HUDEP-2 (cell line): ENCODE results near the gene FAM124B.
A peak's percentile ranks its signal among the peaks of the same experiment; 100 is the strongest.

Source experiments
- DNase-seq, 76 experiments: peaks; one replicate each; lab custom pipeline; 2025; ENCODE audit not compliant: unreplicated experiment in 76 of 76; lab: John Stamatoyannopoulos, UW

FAM124B gene

GRCh38 chr2:224347176-224348051, 54.5 kb downstream of the FAM124B start:
- no peak for DNase-seq

DNA sequence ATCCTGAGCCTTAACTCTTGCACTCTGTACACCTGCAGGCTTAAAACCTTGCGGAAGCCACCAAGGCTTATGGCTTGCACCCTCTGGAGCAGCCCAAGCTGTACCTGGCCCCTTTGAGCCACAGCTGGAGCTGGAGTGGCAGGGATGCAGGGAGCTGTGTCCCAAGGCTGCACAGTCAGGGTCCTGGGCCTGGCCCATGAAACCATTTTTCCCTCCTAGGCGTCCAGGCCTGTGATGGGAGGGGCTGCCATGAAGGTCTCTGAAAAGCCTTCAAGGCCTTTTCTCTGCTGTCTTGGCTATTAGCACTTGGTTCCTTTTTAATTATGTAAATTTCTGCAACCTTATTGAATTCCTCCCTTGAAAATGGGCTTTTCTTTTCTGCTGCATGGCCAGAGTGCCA, 56.4 kb downstream of the FAM124B start:
- DNase-seq, result no peak

DNA sequence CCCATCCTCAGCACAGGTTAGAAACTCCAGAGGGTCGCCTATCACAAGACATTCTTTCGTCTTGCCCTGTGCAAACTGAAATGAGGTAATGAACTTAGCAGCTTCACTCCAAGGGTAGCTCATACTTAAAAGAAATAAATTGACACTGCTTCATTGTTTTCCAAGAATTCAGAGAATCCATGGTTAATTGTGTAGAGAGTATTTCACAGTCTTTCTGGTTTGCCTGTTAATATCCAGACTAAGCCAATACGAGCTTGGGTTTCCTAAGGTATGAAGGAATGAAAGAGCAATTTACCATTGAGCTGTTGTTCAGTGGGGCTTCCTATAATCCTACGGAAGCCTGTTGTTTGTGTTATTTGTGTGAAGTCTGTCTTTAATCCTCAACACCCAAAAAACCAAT, 58.7 kb downstream of the FAM124B start:
- no peak for DNase-seq

DNA sequence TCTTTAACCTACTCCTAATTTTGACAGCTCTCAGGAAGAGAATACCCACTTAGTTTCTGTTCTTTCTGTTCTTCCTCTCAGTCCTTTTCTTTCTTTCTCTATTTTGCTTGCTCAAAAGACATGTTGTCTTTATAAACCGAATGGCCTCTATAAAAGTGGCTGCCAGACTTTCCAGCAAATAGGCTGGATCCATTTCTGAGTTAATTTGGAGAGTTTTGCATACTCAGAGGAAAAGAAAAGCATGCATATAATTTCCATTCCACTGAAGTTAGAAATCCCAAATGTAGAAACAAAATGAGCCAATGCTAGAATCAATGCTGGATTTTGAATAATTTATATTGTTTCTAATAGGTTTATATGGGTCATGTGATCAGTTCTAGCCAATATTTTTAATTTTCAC, 65.9 kb downstream of the FAM124B start:
- DNase-seq, result no peak

DNA sequence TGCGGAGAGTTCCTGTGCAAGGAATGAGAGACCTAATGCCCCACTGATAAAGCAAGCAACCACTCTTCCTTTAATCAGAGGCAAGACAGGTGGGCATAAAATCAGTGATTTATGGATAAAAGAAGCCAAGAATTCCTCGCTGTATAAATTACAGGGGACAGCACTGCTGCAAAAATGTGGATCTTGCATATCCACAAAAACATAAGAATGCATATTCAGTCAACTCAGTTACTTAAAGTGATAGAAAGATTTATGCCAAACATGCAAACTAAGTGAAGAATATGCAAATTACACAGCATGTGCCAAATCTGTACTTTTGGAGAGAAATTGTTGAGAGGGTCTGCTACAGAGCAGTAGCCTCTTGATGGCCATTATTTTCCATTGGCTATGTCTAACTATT, 67.2 kb downstream of the FAM124B start:
- no peak for DNase-seq

- DNase-seq, result peak in 30 of 76 experiments; percentile 1 to 62 (median 16)
Measured at GRCh38 chr2:224333726-224334482, 68.0 kb downstream of the FAM124B start.

GRCh38 chr2:224331698-224332097, 70.2 kb downstream of the FAM124B start:
- DNase-seq, result no peak

GRCh38 chr2:224328798-224329197, 73.1 kb downstream of the FAM124B start:
- DNase-seq, result no peak
